Hematopoietic multipotent progenitor cell treated with erythropoietin and hydrocortisone succinate and interleukin-3 and kit ligand, for 17 days (in vitro differentiated cells): ENCODE data around the gene S100B.

ENCODE experiments used
- DNase-seq: peaks from one replicate; pipeline ENCODE4 v3.0.0-alpha.2; 2015; ENCODE audit warnings: low spot score

S100B gene

GRCh38 chr21:46559291-46559983, 45.4 kb downstream of the S100B start:
- DNase-seq = no peak

DNA sequence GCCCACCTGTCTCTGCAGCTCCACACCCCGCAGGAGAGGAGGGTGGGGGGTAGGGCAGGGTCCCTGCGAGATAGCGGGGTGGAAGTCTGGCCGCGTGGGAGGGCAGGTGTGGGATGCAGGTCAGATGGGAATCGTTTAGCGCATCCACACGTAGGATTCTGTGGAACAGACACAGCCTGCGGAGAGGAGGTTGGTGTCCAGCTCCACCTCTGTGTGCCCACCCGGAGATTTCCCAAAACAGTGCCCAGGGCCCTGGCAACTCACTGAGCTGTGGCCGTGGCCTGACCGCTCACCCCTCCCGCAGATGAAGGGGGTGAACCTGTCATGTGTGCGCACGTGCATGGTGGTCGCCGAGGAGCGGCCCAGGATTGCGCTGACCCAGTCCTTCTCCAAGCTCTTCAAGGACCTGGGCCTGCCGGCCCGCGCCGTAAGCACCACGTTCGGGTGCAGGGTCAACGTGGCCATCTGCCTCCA, 46.9 kb downstream of the S100B start:
- DNase-seq = no peak

GRCh38 chr21:46557469-46557868, 47.4 kb downstream of the S100B start:
- DNase-seq = no peak

DNA sequence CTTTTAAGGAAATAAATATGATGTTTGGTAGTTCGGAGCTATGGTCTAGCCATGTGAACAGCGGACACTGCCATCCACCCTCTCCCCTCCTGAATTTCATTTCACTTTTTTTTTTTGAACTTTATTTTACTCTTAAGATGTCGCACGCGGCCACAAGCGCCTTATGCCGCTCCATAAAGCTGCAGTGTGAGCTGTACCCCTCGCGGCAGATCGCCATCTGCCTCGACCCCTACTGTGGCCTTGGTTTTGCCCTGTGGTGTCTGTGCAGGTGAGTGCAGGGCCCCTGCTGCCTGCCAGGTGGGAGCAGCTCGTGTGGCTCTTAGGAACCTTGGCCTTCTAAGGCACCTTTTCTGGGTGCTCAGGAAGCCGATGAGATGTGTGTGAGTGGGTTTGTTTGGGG, 48.1 kb downstream of the S100B start:
- no peak for DNase-seq

- no peak for DNase-seq
These were observed 49.2 kb downstream of the S100B start for GRCh38 chr21:46555678-46556077.

- no peak for DNase-seq
These were observed 49.7 kb downstream of the S100B start for GRCh38 chr21:46555225-46555617.

- no peak for DNase-seq
These were observed 50.3 kb downstream of the S100B start for GRCh38 chr21:46554431-46555224.

DNA sequence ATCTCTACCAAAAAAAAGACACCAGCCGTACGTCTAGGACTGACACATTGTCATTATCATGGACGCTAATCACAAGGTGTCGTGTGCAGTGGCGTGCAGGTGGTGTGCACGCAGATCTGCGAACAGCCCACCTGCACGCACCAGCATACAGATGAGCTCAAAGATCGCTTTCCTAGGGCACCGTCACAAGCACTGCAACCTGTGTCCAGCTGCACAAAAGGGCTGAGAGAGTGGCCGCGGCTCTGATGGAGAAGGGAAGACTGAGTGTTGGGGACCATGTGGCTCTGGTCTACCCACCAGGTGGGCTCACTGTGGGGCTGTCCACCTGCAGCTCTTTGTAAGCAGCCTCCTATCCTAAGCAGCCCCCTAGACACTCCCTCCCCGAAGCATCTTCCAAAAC, 50.9 kb downstream of the S100B start:
- DNase-seq = no peak

DNA sequence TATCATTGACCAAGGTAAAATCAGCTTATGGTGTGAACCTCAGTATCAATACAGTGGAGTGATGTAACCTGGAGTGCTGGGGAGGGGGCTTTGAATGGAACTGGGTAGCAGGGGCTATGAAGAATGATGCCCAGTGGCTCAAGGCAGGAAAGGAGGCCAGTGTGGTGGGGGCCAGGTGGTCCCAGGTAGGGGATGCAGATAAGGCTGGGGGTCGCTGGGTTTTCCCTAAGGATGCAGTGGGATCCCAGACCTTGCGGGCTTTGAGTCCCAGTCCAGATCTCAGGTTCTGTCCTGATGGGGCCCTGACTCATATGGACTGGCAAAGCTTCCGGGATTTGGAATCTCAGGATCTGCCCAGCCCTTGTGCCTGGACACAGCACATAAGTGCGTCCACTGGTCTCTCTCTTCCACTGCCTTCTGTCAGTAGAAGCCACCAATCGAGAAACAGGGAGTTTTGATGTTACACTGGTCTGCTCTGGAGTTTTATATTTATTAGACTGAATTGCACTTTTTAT, 52.0 kb downstream of the S100B start:
- DNase-seq = no peak

- DNase-seq = no peak
These were observed 52.6 kb downstream of the S100B start for GRCh38 chr21:46552274-46552673.

DNA sequence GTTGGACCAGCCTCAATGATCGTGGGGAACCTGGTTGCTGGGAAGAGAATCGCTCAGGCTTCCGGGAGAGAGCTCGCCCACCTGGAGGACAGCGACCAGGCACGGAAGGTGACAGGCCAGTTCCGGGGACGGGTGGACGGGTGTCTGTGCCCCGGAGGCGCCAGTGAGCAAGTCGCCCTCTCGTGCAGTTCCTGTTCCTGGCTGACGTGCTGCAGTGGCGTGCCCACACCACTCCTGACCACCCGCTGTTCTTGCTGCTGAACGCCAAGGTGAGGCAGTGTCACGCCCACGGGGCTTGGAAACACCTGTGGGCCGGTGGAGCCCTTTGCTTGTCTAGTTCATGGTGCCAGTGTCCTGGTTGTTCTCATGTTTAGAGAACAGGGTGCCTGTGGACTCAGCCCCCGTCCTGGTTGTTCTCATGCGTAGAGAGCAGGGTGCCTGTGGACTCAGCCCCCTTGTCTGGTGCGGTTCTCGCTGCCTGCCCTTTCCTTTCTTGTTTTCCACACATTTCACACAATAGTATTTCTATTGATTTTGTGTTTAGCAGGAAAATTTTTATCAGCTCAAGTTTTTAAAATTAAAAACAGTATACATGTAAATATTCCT, 53.1 kb downstream of the S100B start:
- DNase-seq = no peak

GRCh38 chr21:46550116-46550941, 54.6 kb downstream of the S100B start:
- no peak for DNase-seq

- no peak for DNase-seq
These were observed 55.2 kb downstream of the S100B start for GRCh38 chr21:46549650-46550049.
